ENCODE data around the gene FMO4.

GRCh38 chr1:171351961-171352360 is 38.0 kb downstream of the FMO4 start:
- TF ChIP-seq MXI1 (conservative IDR thresholded peaks at IDR 0.05; ENCODE audit: poor library complexity, severe bottlenecking) (no peak), EP300 (conservative IDR thresholded peaks at IDR 0.05; ENCODE audit: poor library complexity, severe bottlenecking) (no peak), SMC3 (conservative IDR thresholded peaks at IDR 0.05; ENCODE audit: poor library complexity) (no peak)
- TF ChIP-seq, protein P1, sequence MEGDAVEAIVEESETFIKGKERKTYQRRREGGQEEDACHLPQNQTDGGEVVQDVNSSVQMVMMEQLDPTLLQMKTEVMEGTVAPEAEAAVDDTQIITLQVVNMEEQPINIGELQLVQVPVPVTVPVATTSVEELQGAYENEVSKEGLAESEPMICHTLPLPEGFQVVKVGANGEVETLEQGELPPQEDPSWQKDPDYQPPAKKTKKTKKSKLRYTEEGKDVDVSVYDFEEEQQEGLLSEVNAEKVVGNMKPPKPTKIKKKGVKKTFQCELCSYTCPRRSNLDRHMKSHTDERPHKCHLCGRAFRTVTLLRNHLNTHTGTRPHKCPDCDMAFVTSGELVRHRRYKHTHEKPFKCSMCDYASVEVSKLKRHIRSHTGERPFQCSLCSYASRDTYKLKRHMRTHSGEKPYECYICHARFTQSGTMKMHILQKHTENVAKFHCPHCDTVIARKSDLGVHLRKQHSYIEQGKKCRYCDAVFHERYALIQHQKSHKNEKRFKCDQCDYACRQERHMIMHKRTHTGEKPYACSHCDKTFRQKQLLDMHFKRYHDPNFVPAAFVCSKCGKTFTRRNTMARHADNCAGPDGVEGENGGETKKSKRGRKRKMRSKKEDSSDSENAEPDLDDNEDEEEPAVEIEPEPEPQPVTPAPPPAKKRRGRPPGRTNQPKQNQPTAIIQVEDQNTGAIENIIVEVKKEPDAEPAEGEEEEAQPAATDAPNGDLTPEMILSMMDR (IDR thresholded peaks at IDR 0.05; ENCODE audit: poor library complexity, severe bottlenecking), result no peak
